Calu3 (cell line): ENCODE measurements around the gene TRNP1. TPM values are rescaled to one million over a fixed set of nuclear protein-coding genes. Genes with fewer than 3 reads are reported as not detected.

Source experiments
- BruUV-seq: library from RNA; stranded (reverse); fragments of 400-500 nt; replicated peaks from 2 replicates; lab custom pipeline; 2021; lab: Mats Ljungman, UMichigan
- CTCF ChIA-PET: fragments of 300-600 bp; sonication (Branson Sonifier 250); formaldehyde crosslinking; loops from one replicate; lab custom pipeline; 2022; ENCODE audit warnings: antibody characterized with exemption; lab: Charles Lee
- DNase-seq: peaks from one replicate; pipeline ENCODE4 v3.0.0; 2022
- H3K27ac Mint-ChIP-seq: one replicate; pipeline ENCODE4 v1.8.0; 2022; ENCODE audit warnings: mixed read lengths; ENCODE audit not compliant: unreplicated experiment
- H3K27me3 Mint-ChIP-seq: one replicate; pipeline ENCODE4 v1.8.0; 2022; ENCODE audit warnings: mixed read lengths; ENCODE audit not compliant: unreplicated experiment
- H3K36me3 Mint-ChIP-seq: one replicate; pipeline ENCODE4 v1.8.0; 2022; ENCODE audit warnings: mild to moderate bottlenecking, moderate library complexity, mixed read lengths; ENCODE audit not compliant: insufficient read depth, unreplicated experiment
- H3K4me1 Mint-ChIP-seq: one replicate; pipeline ENCODE4 v1.8.0; 2022; ENCODE audit warnings: mild to moderate bottlenecking, low read depth, mixed read lengths; ENCODE audit not compliant: unreplicated experiment
- H3K4me3 Mint-ChIP-seq: one replicate; pipeline ENCODE4 v1.8.0; 2022; ENCODE audit warnings: mild to moderate bottlenecking, low read depth, moderate library complexity, mixed read lengths; ENCODE audit not compliant: unreplicated experiment
- H3K9me3 Mint-ChIP-seq: one replicate; pipeline ENCODE4 v1.8.0; 2022; ENCODE audit warnings: low read depth, mixed read lengths; ENCODE audit not compliant: unreplicated experiment
- CTCF ChIP-seq: fragments of 200-600 bp; IDR thresholded peaks from one replicate; pipeline ENCODE4 v1.8.0; 2022; ENCODE audit warnings: antibody characterized with exemption; ENCODE audit not compliant: unreplicated experiment
- intact Hi-C: fragments of 100-400 bp; cut with micrococcal nuclease; formaldehyde crosslinking; loops from one replicate; pipeline ENCODE4 v1.10.0; 2022; ENCODE audit not compliant: unreplicated experiment
- total RNA-seq: library from RNA; stranded (reverse); gene quantifications from 2 replicates; pipeline ENCODE4 v1.2.3, GENCODE V29; 2022

TRNP1 gene
- total RNA-seq, 1 experiment from 2014 or later: 195 TPM

GRCh38 chr1:26951821-26952497, 41.5 kb upstream of the TRNP1 start:
- Mint-ChIP-seq H3K27me3 (no peaks in the 10 kb centered on the region), H3K36me3 (peaks cover 55% of the 10 kb centered on the region), H3K4me1 (no peaks in the 10 kb centered on the region), H3K27ac (no peak overlapping the region), H3K4me3 (no peak overlapping the region), H3K9me3 (no peaks in the 10 kb centered on the region)
- CTCF ChIA-PET: no interaction called here
- no peak for DNase-seq
- no TSS peak for BruUV-seq
- no peak for TF ChIP-seq CTCF
- intact Hi-C loops: no loop called here

GRCh38 chr1:26953374-26953773, 40.1 kb upstream of the TRNP1 start:
- no peaks in the 10 kb centered on the region for H3K27me3 Mint-ChIP-seq
- BruUV-seq: no TSS peak
- TF ChIP-seq CTCF: no peak
- H3K4me1 Mint-ChIP-seq: no peaks in the 10 kb centered on the region
- CTCF ChIA-PET: no interaction called here
- no peak overlapping the region for H3K4me3 Mint-ChIP-seq
- peaks cover 48% of the 10 kb centered on the region for H3K36me3 Mint-ChIP-seq
- no peak overlapping the region for H3K27ac Mint-ChIP-seq
- no peaks in the 10 kb centered on the region for H3K9me3 Mint-ChIP-seq
- no peak for DNase-seq
- intact Hi-C loops: no loop called here

DNA sequence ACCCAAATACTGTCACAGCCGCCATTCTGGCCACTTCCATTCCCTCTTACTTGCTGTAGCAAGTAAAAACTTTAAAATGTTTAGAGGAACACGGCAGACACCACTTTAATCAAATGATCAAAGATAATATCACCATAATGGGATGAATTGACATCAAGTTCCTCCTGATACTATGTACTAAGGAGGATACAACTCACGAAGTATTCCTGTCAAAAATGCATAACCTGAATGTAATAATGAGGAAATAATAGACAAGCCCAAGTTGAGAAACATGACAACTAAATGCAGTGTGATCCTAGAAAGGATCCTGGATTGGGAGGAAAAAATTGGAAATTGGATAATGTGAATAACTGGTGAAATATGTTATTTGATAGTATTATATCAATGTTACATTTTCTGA, 37.2 kb upstream of the TRNP1 start:
- no peak overlapping the region for H3K27ac Mint-ChIP-seq
- CTCF ChIA-PET: no interaction called here
- H3K27me3 Mint-ChIP-seq: no peaks in the 10 kb centered on the region
- H3K9me3 Mint-ChIP-seq: no peaks in the 10 kb centered on the region
- TF ChIP-seq CTCF: no peak
- H3K4me1 Mint-ChIP-seq: peaks cover 5% of the 10 kb centered on the region
- intact Hi-C loops: no loop called here
- H3K4me3 Mint-ChIP-seq: no peak overlapping the region
- no peak for DNase-seq
- peaks cover 51% of the 10 kb centered on the region for H3K36me3 Mint-ChIP-seq
- BruUV-seq: no TSS peak

DNA sequence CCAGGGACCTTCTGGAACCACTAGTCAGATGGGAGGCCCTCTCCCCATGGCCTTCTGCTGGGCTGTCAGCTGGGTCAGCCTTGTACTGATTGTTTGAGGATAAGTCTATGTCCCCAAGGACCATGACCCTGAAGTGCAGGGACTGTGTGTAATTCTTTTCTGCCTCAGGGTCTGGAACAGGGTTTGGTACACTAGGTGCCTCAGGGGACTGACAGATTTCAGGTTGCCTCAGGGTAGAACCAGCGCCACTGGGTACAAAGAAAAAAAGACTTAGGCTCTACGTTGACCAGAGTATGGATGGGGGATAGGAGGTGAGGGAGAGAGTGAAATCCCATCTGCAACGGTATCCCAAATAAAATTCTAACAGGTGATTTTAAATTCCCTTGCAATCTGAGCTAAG, 36.2 kb upstream of the TRNP1 start:
- no peak for DNase-seq
- no peaks in the 10 kb centered on the region for H3K9me3 Mint-ChIP-seq

More for the DNA sequence above, 36.2 kb upstream of the TRNP1 start:
- Mint-ChIP-seq H3K36me3 (peaks cover 44% of the 10 kb centered on the region), H3K4me3 (no peak overlapping the region), H3K27me3 (no peaks in the 10 kb centered on the region), H3K4me1 (peaks cover 13% of the 10 kb centered on the region), H3K27ac (no peak overlapping the region)
- no peak for TF ChIP-seq CTCF
- BruUV-seq: no TSS peak
- CTCF ChIA-PET: interaction anchor here (0.6 kb wide), 1 partner anchor 95 kb away, joined by 3 read pairs; no protein-coding TSS in a partner anchor
- intact Hi-C loops: no loop called here
